GDM1 (cell line): ENCODE results near the gene CD48.

Experiments used
- DNase-seq: peaks from one replicate; lab custom pipeline; 2025; lab: John Stamatoyannopoulos, UW

Gene CD48

GRCh38 chr1:160711602-160712311 lies at the start of gene CD48:
CD48 (minus strand) TSS chr1:160711822; CDS start chr1:160711763, 59 bp downstream.
- DNase-seq = peak; percentile 20

GRCh38 chr1:160761046-160761445 lies 49.4 kb upstream of the CD48 start:
- no peak for DNase-seq

- no peak for DNase-seq
Measured at GRCh38 chr1:160759740-160760139, 48.1 kb upstream of the CD48 start.

GRCh38 chr1:160758521-160758920 lies 46.9 kb upstream of the CD48 start:
- DNase-seq = no peak

- DNase-seq = no peak
Measured at GRCh38 chr1:160756849-160757201, 45.2 kb upstream of the CD48 start.

- DNase-seq = no peak
Measured at GRCh38 chr1:160755911-160756848, 44.6 kb upstream of the CD48 start.

GRCh38 chr1:160755461-160755860 lies 43.8 kb upstream of the CD48 start:
- DNase-seq = no peak

- DNase-seq = no peak
Measured at GRCh38 chr1:160753594-160753993, 42.0 kb upstream of the CD48 start.

- no peak for DNase-seq
Measured at GRCh38 chr1:160752924-160753323, 41.3 kb upstream of the CD48 start.

GRCh38 chr1:160752406-160752805 lies 40.8 kb upstream of the CD48 start:
- no peak for DNase-seq

- DNase-seq = no peak
Measured at GRCh38 chr1:160750608-160751007, 39.0 kb upstream of the CD48 start.

- DNase-seq = no peak
Measured at GRCh38 chr1:160748878-160749269, 37.3 kb upstream of the CD48 start.

GRCh38 chr1:160748181-160748877 lies 36.7 kb upstream of the CD48 start:
- DNase-seq = no peak

GRCh38 chr1:160747717-160748116 lies 36.1 kb upstream of the CD48 start:
- no peak for DNase-seq

GRCh38 chr1:160746836-160747500 lies 35.3 kb upstream of the CD48 start:
- DNase-seq = no peak

- no peak for DNase-seq
Measured at GRCh38 chr1:160745551-160745950, 33.9 kb upstream of the CD48 start.

GRCh38 chr1:160744852-160745520 lies 33.4 kb upstream of the CD48 start:
- no peak for DNase-seq

- no peak for DNase-seq
Measured at GRCh38 chr1:160744199-160744851, 32.7 kb upstream of the CD48 start.

- DNase-seq = no peak
Measured at GRCh38 chr1:160743266-160743665, 31.6 kb upstream of the CD48 start.

- DNase-seq = no peak
Measured at GRCh38 chr1:160742428-160743127, 31.0 kb upstream of the CD48 start.
